K562 (cell line): Measurements from ENCODE around the gene CPSF7. TPM values are rescaled to one million over a fixed set of nuclear protein-coding genes. Genes with fewer than 3 reads are reported as not detected.
A peak's percentile ranks its signal among the peaks of the same experiment; 100 is the strongest.

Source experiments
- CBFA2T2 ChIP-seq: fragments of 450-650 bp; conservative IDR thresholded peaks from 2 replicates; pipeline ENCODE4 v1.6.1; 2017; ENCODE audit warnings: mild to moderate bottlenecking
- CBX3 ChIP-seq, 2 experiments: IDR thresholded peaks; 1 replicate in 1 of 2; 2 replicates in 1 of 2; pipeline ENCODE4 v1.6.1; 2012; ENCODE audit warnings: inconsistent platforms in 2 of 2, low read length in 2 of 2, borderline replicate concordance in 1 of 2, control low read depth in 1 of 2
- CCNT2 ChIP-seq: IDR thresholded peaks from 2 replicates; pipeline ENCODE4 v1.6.1; 2011; ENCODE audit warnings: borderline replicate concordance, low read depth, mild to moderate bottlenecking, moderate library complexity, mixed read lengths, low read length; ENCODE audit not compliant: insufficient read length; ENCODE audit errors: extremely low read depth
- HCFC1 ChIP-seq: IDR thresholded peaks from 2 replicates; pipeline ENCODE4 v1.6.1; 2012; ENCODE audit warnings: low read depth, low read length, improper control_type of control experiment
- HDAC1 ChIP-seq, 2 experiments: fragments of 450-650 bp; IDR thresholded peaks; 2 replicates each; pipeline ENCODE4 v1.6.1; 2016 to 2017; ENCODE audit warnings: inconsistent platforms in 1 of 2, mild to moderate bottlenecking in 1 of 2, moderate library complexity in 1 of 2
- HDAC8 ChIP-seq: fragments of 450-650 bp; IDR thresholded peaks from 2 replicates; pipeline ENCODE4 v1.6.1; 2016; ENCODE audit warnings: mild to moderate bottlenecking, missing genetic modification characterization, moderate library complexity, missing compliant biosample characterization
- JUN ChIP-seq, 2 experiments: sonication (generic) in 1 of 2; formaldehyde crosslinking in 1 of 2; IDR thresholded peaks; 2 replicates each; pipeline versions ENCODE4 v1.6.1 to v1.8.0; 2012 to 2022; ENCODE audit warnings: borderline replicate concordance in 2 of 2, mild to moderate bottlenecking in 2 of 2, improper control_type of control experiment in 1 of 2, low read depth in 1 of 2, low read length in 1 of 2, missing genetic modification reagents in 1 of 2
- JUND ChIP-seq, 2 experiments: IDR thresholded peaks; 2 replicates in 1 of 2; 3 replicates in 1 of 2; pipeline ENCODE4 v1.6.1; 2011; ENCODE audit warnings: borderline replicate concordance in 2 of 2, low read depth in 2 of 2, low read length in 2 of 2, improper control_type of control experiment in 1 of 2, missing biosample characterization in 1 of 2, missing genetic modification characterization in 1 of 2, missing genetic modification reagents in 1 of 2
- NR1H2 ChIP-seq: sonication (generic); formaldehyde crosslinking; IDR thresholded peaks from 2 replicates; pipeline ENCODE4 v1.4.0; 2020; ENCODE audit warnings: mild to moderate bottlenecking, missing genetic modification reagents
- POLR2A ChIP-seq: fragments of 450-650 bp; conservative IDR thresholded peaks from 2 replicates; pipeline ENCODE4 v1.6.1; 2016
- RBM15 ChIP-seq: fragments of 200-400 bp; formaldehyde crosslinking; IDR thresholded peaks from 2 replicates; pipeline ENCODE4 v1.6.1; 2018; ENCODE audit warnings: mild to moderate bottlenecking, low read length, moderate library complexity; ENCODE audit not compliant: insufficient read depth
- SIRT6 ChIP-seq: IDR thresholded peaks from one replicate; pipeline ENCODE4 v1.6.1; 2012; ENCODE audit warnings: low read depth, mild to moderate bottlenecking, control low read depth, inconsistent platforms, low read length, moderate library complexity
- STAG1 ChIP-seq: sonication (generic); formaldehyde crosslinking; IDR thresholded peaks from 2 replicates; pipeline ENCODE4 v1.5.0; 2020; ENCODE audit warnings: missing genetic modification reagents, borderline replicate concordance
- ZBED1 ChIP-seq: IDR thresholded peaks from 2 replicates; pipeline ENCODE4 v1.6.1; 2014
- ZNF175 ChIP-seq: fragments of 200-800 bp; sonication (Bioruptor generic); IDR thresholded peaks from 2 replicates; pipeline ENCODE4 v1.6.1; 2016; ENCODE audit warnings: low read depth, mild to moderate bottlenecking, missing genetic modification characterization, missing compliant biosample characterization
- ZNF316 ChIP-seq: fragments of 450-650 bp; IDR thresholded peaks from 2 replicates; pipeline ENCODE4 v1.6.1; 2016
- ZNF785 ChIP-seq: fragments of 250-450 bp; sonication (Bioruptor Pico); IDR thresholded peaks from 2 replicates; pipeline ENCODE4 v1.4.0; 2020; ENCODE audit warnings: mild to moderate bottlenecking
- polyA plus RNA-seq, 8 experiments: library from polyadenylated mRNA; depleted of rRNA in 4 of 8; stranded (reverse) in 5 of 8; unstranded in 3 of 8; fragments of >200 nt; fragmentation: Nextera tagmentation in 2 of 8; fragmentation: Illumina TruSeq in 1 of 8; extraction: Ambion mirVana in 2 of 8; extraction: Trizol in 1 of 8; gene quantifications; 2 replicates each; pipeline versions ENCODE4 v1.2.1 to v1.2.3, GENCODE V29; 2011 to 2014; ENCODE audit warnings: inconsistent platforms in 1 of 8, missing spikeins in 1 of 8
- total RNA-seq, 7 experiments: library from RNA; depleted of rRNA in 6 of 7; stranded (reverse); fragments of >200 nt in 6 of 7; fragmentation: Illumina TruSeq in 2 of 7; extraction: Trizol in 2 of 7; gene quantifications; 2 replicates each; pipeline versions ENCODE4 v1.2.1 to v1.2.3, GENCODE V29; 2011 to 2021; ENCODE audit warnings: low replicate concordance in 1 of 7
- TF ChIP-seq, protein P1 (sequence below): sonication (generic); formaldehyde crosslinking; IDR thresholded peaks from 2 replicates; pipeline ENCODE4 v1.8.0; 2022; ENCODE audit warnings: missing genetic modification reagents, mild to moderate bottlenecking, moderate library complexity, borderline replicate concordance
- TF ChIP-seq, protein P2 (sequence below), 2 experiments: IDR thresholded peaks; 2 replicates each; pipeline ENCODE4 v1.6.1; 2011; ENCODE audit warnings: borderline replicate concordance in 1 of 2, control low read depth in 1 of 2, low read depth in 1 of 2, low read length in 1 of 2, mild to moderate bottlenecking in 1 of 2, mixed read lengths in 1 of 2, moderate library complexity in 1 of 2; ENCODE audit not compliant: insufficient read depth in 1 of 2, insufficient read length in 1 of 2, poor library complexity in 1 of 2, severe bottlenecking in 1 of 2; ENCODE audit errors: extremely low read depth in 1 of 2
- TF ChIP-seq, protein P3 (sequence below): fragments of 450-650 bp; IDR thresholded peaks from 2 replicates; pipeline ENCODE4 v1.6.1; 2016; ENCODE audit warnings: missing biosample characterization, missing genetic modification characterization
- TF ChIP-seq, protein P4 (sequence below): fragments of 250-450 bp; sonication (Bioruptor Pico); IDR thresholded peaks from 2 replicates; pipeline ENCODE4 v1.4.0; 2020; ENCODE audit warnings: mild to moderate bottlenecking

Gene CPSF7
- total and polyA plus RNA-seq, 9 of the 15 experiments (the other 6 are each of a cell fraction or from before 2014, with no cell fraction given) = 14.8 to 104 (median 44.1) TPM

DNA sequence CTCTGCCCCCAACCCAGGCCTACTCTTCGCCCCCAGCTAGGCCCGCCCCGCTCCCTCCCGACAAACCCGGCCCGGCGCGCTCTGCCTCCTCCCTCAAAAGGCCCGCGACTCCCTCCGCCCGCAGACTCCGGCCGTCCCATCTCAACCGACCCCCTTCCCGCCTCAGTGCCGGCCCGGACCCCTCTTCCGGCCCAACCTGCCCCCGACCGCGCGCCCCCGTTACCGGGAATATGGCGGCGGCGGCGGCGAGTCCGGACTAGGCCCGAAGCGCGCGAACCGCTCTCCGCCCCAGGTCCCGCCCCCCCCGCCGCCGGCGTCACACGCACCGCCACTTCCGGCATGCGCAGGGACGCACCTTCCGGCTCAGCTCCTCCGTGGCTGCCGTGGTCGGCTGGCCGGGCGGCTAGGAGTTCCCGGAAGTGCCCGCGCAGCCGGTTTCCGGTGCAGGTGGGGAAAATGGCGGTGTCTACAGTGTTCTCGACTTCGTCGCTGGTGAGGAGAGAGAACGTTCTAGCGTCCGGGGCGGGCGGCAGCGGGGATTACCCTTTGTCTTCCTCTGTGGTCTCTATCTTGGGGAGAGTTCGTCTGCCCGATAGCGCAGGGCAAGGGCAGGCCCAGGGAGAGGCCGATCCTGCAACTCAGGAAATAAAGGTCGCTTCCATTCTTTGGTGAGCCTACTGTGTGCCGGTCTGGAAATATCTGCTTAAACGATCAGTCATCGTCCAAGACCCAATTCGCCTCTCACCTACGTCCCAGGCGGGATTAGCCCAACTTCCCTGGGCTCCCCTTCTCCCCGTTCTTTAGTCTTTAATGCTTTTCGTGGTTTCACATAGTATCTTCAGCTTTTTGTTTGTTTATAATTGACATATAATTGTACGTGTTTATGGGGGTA lies at the start of gene CPSF7, which contains the start of gene SDHAF2 (continued):
- TF ChIP-seq RBM15 (no peak), STAG1 (CRISPR knock-in tag) (no peak; the same call in 1 of the 2 replicates), ZNF785 (CRISPR knock-in tag) (no peak), JUN (IDR thresholded peaks at IDR 0.05; ENCODE audit: borderline replicate concordance, low read depth, low read length) (no peak), JUN (CRISPR knock-in tag; IDR thresholded peaks at IDR 0.05; ENCODE audit: borderline replicate concordance) (no peak), CCNT2 (peak; percentile 59), ZNF175 (CRISPR knock-in tag) (no peak), CBX3 (IDR thresholded peaks at IDR 0.05; ENCODE audit: borderline replicate concordance in 1 of 2, low read length in 2 of 2) (0 out of 3 replicates have a peak, but pooled peaks of 1 of the 2 experiments have one; percentile 8), HDAC1 (IDR thresholded peaks at IDR 0.05) (peak in 1 of 2 experiments; percentile 55; a peak in 2 of 4 replicates), POLR2A (peak; percentile 93), CBFA2T2 (no peak), ZBED1 (peak; percentile 74; the same call in 1 of the 2 replicates), JUND (IDR thresholded peaks at IDR 0.05; ENCODE audit: borderline replicate concordance, low read depth, low read length) (0 out of 2 replicates have a peak, but pooled peaks have one; percentile 2), JUND (tag; IDR thresholded peaks at IDR 0.05; ENCODE audit: borderline replicate concordance, low read depth, low read length) (peak; percentile 24; the same call in 1 of the 3 replicates), HDAC8 (tag) (no peak), SIRT6 (no peak), HCFC1 (peak; percentile 70), NR1H2 (CRISPR knock-in tag) (peak; percentile 91; the same call in 1 of the 2 replicates), ZNF316 (peak; percentile 38)
- TF ChIP-seq, protein P1, sequence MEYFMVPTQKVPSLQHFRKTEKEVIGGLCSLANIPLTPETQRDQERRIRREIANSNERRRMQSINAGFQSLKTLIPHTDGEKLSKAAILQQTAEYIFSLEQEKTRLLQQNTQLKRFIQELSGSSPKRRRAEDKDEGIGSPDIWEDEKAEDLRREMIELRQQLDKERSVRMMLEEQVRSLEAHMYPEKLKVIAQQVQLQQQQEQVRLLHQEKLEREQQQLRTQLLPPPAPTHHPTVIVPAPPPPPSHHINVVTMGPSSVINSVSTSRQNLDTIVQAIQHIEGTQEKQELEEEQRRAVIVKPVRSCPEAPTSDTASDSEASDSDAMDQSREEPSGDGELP = peak; percentile 91
- TF ChIP-seq, protein P2, sequence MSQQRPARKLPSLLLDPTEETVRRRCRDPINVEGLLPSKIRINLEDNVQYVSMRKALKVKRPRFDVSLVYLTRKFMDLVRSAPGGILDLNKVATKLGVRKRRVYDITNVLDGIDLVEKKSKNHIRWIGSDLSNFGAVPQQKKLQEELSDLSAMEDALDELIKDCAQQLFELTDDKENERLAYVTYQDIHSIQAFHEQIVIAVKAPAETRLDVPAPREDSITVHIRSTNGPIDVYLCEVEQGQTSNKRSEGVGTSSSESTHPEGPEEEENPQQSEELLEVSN (IDR thresholded peaks at IDR 0.05; ENCODE audit: borderline replicate concordance in 1 of 2, extremely low read depth in 1 of 2, insufficient read depth in 1 of 2, insufficient read length in 1 of 2, low read depth in 1 of 2, low read length in 1 of 2, poor library complexity in 1 of 2, severe bottlenecking in 1 of 2) = peak; percentile 39 to 70
- TF ChIP-seq, protein P3, sequence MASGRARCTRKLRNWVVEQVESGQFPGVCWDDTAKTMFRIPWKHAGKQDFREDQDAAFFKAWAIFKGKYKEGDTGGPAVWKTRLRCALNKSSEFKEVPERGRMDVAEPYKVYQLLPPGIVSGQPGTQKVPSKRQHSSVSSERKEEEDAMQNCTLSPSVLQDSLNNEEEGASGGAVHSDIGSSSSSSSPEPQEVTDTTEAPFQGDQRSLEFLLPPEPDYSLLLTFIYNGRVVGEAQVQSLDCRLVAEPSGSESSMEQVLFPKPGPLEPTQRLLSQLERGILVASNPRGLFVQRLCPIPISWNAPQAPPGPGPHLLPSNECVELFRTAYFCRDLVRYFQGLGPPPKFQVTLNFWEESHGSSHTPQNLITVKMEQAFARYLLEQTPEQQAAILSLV = no peak
- TF ChIP-seq, protein P4, sequence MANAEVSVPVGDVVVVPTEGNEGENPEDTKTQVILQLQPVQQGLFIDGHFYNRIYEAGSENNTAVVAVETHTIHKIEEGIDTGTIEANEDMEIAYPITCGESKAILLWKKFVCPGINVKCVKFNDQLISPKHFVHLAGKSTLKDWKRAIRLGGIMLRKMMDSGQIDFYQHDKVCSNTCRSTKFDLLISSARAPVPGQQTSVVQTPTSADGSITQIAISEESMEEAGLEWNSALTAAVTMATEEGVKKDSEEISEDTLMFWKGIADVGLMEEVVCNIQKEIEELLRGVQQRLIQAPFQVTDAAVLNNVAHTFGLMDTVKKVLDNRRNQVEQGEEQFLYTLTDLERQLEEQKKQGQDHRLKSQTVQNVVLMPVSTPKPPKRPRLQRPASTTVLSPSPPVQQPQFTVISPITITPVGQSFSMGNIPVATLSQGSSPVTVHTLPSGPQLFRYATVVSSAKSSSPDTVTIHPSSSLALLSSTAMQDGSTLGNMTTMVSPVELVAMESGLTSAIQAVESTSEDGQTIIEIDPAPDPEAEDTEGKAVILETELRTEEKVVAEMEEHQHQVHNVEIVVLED (CRISPR knock-in tag) = peak; percentile 96
